Uterus (tissue), 4 donors: ENCODE data around the gene NELL2. TPM values are rescaled to one million over a fixed set of nuclear protein-coding genes. Genes with fewer than 3 reads are reported as not detected.

Experiments
- DNase-seq, 2 donors: peaks; one replicate each; pipeline ENCODE4 v3.0.0-alpha.2; 2019 to 2020
- H3K27ac ChIP-seq, 2 donors: fragments of 200-600 bp; sonication (generic); 1 replicate in 1 of 2; 2 replicates in 1 of 2; pipeline ENCODE4 v1.5.1; 2016 to 2018
- H3K27me3 ChIP-seq, 2 donors: fragments of 200-600 bp; sonication (generic); one replicate each; pipeline ENCODE4 v1.5.1; 2018 to 2019; ENCODE audit warnings: control low read depth in 1 of 2
- H3K36me3 ChIP-seq, 2 donors: fragments of 200-600 bp; sonication (generic); one replicate each; pipeline ENCODE4 v1.5.1; 2019; ENCODE audit warnings: control low read depth in 1 of 2
- H3K4me1 ChIP-seq, 2 donors: fragments of 200-600 bp; sonication (generic); one replicate each; pipeline ENCODE4 v1.5.1; 2018 to 2019; ENCODE audit warnings: control low read depth in 1 of 2
- H3K4me3 ChIP-seq, 2 donors: fragments of 200-600 bp; sonication (generic); 1 replicate in 1 of 2; 2 replicates in 1 of 2; pipeline ENCODE4 v1.5.1; 2018 to 2019; ENCODE audit warnings: mild to moderate bottlenecking in 1 of 2
- H3K9me3 ChIP-seq, 2 donors: fragments of 200-600 bp; sonication (generic); one replicate each; pipeline ENCODE4 v1.5.1; 2019; ENCODE audit warnings: control low read depth in 1 of 2
- CTCF ChIP-seq, 4 experiments: fragments of 200-600 bp in 2 of 4; fragments of 450-650 bp in 2 of 4; sonication (generic) in 2 of 4; IDR thresholded peaks; one replicate each; pipeline ENCODE4 v1.5.1; 2016 to 2019; ENCODE audit warnings: antibody characterized with exemption in 4 of 4, mild to moderate bottlenecking in 2 of 4, moderate library complexity in 1 of 4
- POLR2A ChIP-seq, 2 donors: fragments of 450-650 bp; IDR thresholded peaks; one replicate each; pipeline ENCODE4 v1.6.1; 2016; ENCODE audit warnings: antibody characterized with exemption in 2 of 2, mild to moderate bottlenecking in 1 of 2, moderate library complexity in 1 of 2
- intact Hi-C: fragments of 100-400 bp; cut with DNase I; formaldehyde crosslinking; loops from one replicate; pipeline ENCODE4 v1.15.1; 2023; ENCODE audit warnings: low total_unique reads
- total RNA-seq, 4 donors: library from RNA; depleted of rRNA in 3 of 4; stranded (reverse); fragments of >200 nt in 3 of 4; gene quantifications; one replicate each; pipeline versions ENCODE4 v1.1.0 to v1.2.4, GENCODE V29; 2014 to 2023
- donor health status: DM: yes; HTN: yes; CAD: no.

The NELL2 gene
- total RNA-seq, 4 donors from 2014 or later: 0.29 to 34.6 (median 1.3) TPM; not detected in 1

- H3K36me3 ChIP-seq: no peaks in the 10 kb centered on the region
- no peaks in the 10 kb centered on the region for H3K9me3 ChIP-seq
- no peak overlapping the region for H3K4me3 ChIP-seq
- no peaks in the 10 kb centered on the region for H3K4me1 ChIP-seq
- no peak for DNase-seq
- no peak for TF ChIP-seq POLR2A (IDR thresholded peaks at IDR 0.05)
- TF ChIP-seq CTCF (IDR thresholded peaks at IDR 0.05): no peak
- intact Hi-C loops: no loop called here
- no peaks in the 10 kb centered on the region for H3K27me3 ChIP-seq
- no peak overlapping the region for H3K27ac ChIP-seq
These were observed 13.8 kb upstream of the NELL2 start for GRCh38 chr12:44889926-44890325.

GRCh38 chr12:44889162-44889561 lies 13.0 kb upstream of the NELL2 start:
- no peaks in the 10 kb centered on the region for H3K9me3 ChIP-seq
- no peak overlapping the region for H3K27ac ChIP-seq
- H3K36me3 ChIP-seq: no peaks in the 10 kb centered on the region
- H3K4me1 ChIP-seq: no peaks in the 10 kb centered on the region
- H3K4me3 ChIP-seq: no peak overlapping the region
- H3K27me3 ChIP-seq: no peaks in the 10 kb centered on the region
- intact Hi-C loops: no loop called here
- no peak for DNase-seq
- TF ChIP-seq CTCF (IDR thresholded peaks at IDR 0.05) (no peak), POLR2A (IDR thresholded peaks at IDR 0.05) (no peak)

GRCh38 chr12:44885902-44886301 lies 9.8 kb upstream of the NELL2 start:
- DNase-seq: no peak
- TF ChIP-seq CTCF (IDR thresholded peaks at IDR 0.05) (no peak), POLR2A (IDR thresholded peaks at IDR 0.05) (no peak)
- Histone ChIP-seq H3K4me3 (no peak overlapping the region), H3K36me3 (no peaks in the 10 kb centered on the region), H3K27ac (no peak overlapping the region), H3K27me3 (no peaks in the 10 kb centered on the region), H3K4me1 (no peaks in the 10 kb centered on the region), H3K9me3 (no peaks in the 10 kb centered on the region)
- intact Hi-C loops: no loop called here

- H3K4me3 ChIP-seq: no peak overlapping the region
- H3K4me1 ChIP-seq: no peaks in the 10 kb centered on the region
- TF ChIP-seq CTCF (IDR thresholded peaks at IDR 0.05) (no peak), POLR2A (IDR thresholded peaks at IDR 0.05) (no peak)
- DNase-seq: no peak
- no peaks in the 10 kb centered on the region for H3K36me3 ChIP-seq
- H3K27ac ChIP-seq: no peak overlapping the region
- intact Hi-C loops: no loop called here
- H3K27me3 ChIP-seq: no peaks in the 10 kb centered on the region
- H3K9me3 ChIP-seq: no peaks in the 10 kb centered on the region
These were observed 5.1 kb upstream of the NELL2 start for GRCh38 chr12:44881197-44881596.

- Histone ChIP-seq H3K4me3 (peak overlapping the region; percentile 34 to 45), H3K27me3 (peaks cover 0 to 23% of the 10 kb centered on the region in 2 donors), H3K27ac (no peak overlapping the region), H3K9me3 (no peaks in the 10 kb centered on the region), H3K4me1 (peaks cover 0 to 8% of the 10 kb centered on the region in 2 donors), H3K36me3 (no peaks in the 10 kb centered on the region)
- no peak for TF ChIP-seq POLR2A (IDR thresholded peaks at IDR 0.05)
- no peak for TF ChIP-seq CTCF (IDR thresholded peaks at IDR 0.05)
- no peak for DNase-seq
- intact Hi-C loops: no loop called here
These were observed 662 bp upstream of the NELL2 start for GRCh38 chr12:44876544-44877410.
